Measurements from ENCODE around the gene STK32A. TPM values are rescaled to one million over a fixed set of nuclear protein-coding genes. Genes with fewer than 3 reads are reported as not detected.
A peak's percentile ranks its signal among the peaks of the same experiment; 100 is the strongest.
"Not testable (repeated sequence)": the region's sequence is repeated elsewhere in the genome, so short reads cannot be mapped to it uniquely, and the experiment has no call there.

Gene STK32A
- total and polyA plus RNA-seq, 4 donors, result 12.1 to 36.3 (median 18.7) TPM

DNA sequence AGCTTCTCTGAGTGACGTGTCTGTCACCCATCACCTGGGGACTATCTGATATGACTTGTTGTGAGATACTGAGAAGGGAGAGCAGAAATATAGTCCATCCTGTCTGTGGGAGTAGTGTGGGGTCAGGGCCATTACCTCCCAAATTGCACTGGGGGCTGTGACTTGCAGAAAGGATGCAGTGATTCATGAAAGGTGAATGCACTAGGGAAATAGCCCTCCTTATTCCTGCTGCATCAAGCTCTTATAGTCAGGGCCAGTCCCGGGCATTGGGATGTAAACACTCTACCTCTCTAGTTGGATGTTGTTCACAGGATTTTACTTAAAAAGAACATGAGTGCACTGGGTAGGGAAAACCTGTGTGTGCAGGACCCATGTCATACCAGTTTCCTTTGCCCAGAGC lies 124.8 kb downstream of the STK32A start:
- Histone ChIP-seq H3K9me3 (ENCODE audit: control insufficient read depth, insufficient read depth, low read length) (no peaks in the 10 kb centered on the region), H3K4me3 (ENCODE audit: low read depth, low read length) (no peak overlapping the region), H3K4me1 (ENCODE audit: control insufficient read depth, insufficient read depth, low read length) (no peaks in the 10 kb centered on the region), H3K27me3 (ENCODE audit: control insufficient read depth, insufficient read depth, low read length) (no peaks in the 10 kb centered on the region), H3K27ac (ENCODE audit: low read depth, low read length) (no peak overlapping the region), H3K36me3 (ENCODE audit: control insufficient read depth, insufficient read depth, low read length) (no peaks in the 10 kb centered on the region)
- 100% methylated on average over 1 of the region's 2 CpGs for WGBS (ENCODE audit: insufficient coverage)
- no peak for DNase-seq (ENCODE audit: low read depth in 4 of 6, low spot score in 6 of 6)

DNA sequence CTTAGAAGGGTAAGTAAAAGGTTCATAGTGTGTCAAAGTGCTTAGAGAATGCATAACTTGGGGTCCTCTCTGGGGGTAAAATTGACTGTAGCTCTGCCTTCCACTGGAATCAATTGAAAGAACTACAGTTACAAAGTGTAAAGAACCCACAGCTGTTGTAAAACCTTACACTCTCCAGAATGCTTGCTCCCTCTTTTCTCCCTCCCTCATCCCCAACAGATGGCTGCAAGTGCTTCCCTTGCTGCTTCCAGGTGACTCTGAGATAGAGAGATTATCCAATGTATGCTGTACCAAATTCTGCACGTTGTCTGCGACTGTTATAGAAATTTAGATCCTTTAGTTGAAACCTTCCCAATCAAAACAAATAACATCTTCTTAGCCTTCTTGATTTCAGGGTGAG lies 126.0 kb downstream of the STK32A start:
- no CpG with 5 or more reads among the region's 2 CpGs for WGBS (ENCODE audit: insufficient coverage)
- no peak overlapping the region for H3K27ac ChIP-seq (ENCODE audit: low read depth, low read length)
- no peaks in the 10 kb centered on the region for H3K27me3 ChIP-seq (ENCODE audit: control insufficient read depth, insufficient read depth, low read length)

DNA sequence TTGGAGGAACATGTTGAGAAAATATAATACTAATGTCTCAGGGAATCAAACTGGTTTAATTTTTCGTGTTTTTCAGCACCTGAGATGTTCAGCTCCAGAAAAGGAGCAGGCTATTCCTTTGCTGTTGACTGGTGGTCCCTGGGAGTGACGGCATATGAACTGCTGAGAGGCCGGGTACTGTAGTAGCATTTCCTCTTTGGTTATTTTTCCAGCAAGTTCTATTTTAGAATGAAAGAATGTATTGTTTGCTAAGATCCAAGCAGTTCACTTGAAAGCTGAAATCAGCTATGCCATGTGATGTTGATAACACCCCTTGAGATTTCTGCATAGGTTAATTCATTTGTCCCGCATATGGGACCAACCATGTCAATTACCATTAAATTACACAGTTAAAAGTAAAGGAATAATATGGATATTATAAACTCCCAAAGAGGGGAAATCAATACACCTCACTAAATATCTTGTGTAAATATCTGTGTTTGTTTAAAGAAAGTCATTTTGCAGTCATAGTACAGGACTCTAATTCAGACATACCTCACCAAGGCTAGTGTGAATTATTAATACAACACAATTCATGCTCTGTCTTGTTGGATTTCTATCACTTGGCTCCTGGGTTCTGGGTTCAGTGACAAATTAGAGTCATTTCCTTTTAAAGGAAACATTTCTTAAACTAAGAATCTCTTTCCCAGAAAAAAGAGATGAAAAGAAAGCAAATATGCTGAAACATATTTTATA lies 126.8 kb downstream of the STK32A start:
- 79% methylated on average over 3 of the region's 4 CpGs for WGBS (ENCODE audit: insufficient coverage)
- H3K36me3 ChIP-seq (ENCODE audit: control insufficient read depth, insufficient read depth, low read length), result no peaks in the 10 kb centered on the region
- H3K4me3 ChIP-seq (ENCODE audit: low read depth, low read length), result no peak overlapping the region
- H3K4me1 ChIP-seq (ENCODE audit: control insufficient read depth, insufficient read depth, low read length), result no peaks in the 10 kb centered on the region
- no peak overlapping the region for H3K27ac ChIP-seq (ENCODE audit: low read depth, low read length)
- H3K27me3 ChIP-seq (ENCODE audit: control insufficient read depth, insufficient read depth, low read length), result no peaks in the 10 kb centered on the region
- no peaks in the 10 kb centered on the region for H3K9me3 ChIP-seq (ENCODE audit: control insufficient read depth, insufficient read depth, low read length)
- DNase-seq (ENCODE audit: low read depth in 4 of 6, low spot score in 6 of 6), result no peak

More for the DNA sequence above, 126.0 kb downstream of the STK32A start:
- Histone ChIP-seq H3K4me3 (ENCODE audit: low read depth, low read length) (no peak overlapping the region), H3K9me3 (ENCODE audit: control insufficient read depth, insufficient read depth, low read length) (no peaks in the 10 kb centered on the region), H3K4me1 (ENCODE audit: control insufficient read depth, insufficient read depth, low read length) (no peaks in the 10 kb centered on the region), H3K36me3 (ENCODE audit: control insufficient read depth, insufficient read depth, low read length) (no peaks in the 10 kb centered on the region)
- no peak for DNase-seq (ENCODE audit: low read depth in 4 of 6, low spot score in 6 of 6)

DNA sequence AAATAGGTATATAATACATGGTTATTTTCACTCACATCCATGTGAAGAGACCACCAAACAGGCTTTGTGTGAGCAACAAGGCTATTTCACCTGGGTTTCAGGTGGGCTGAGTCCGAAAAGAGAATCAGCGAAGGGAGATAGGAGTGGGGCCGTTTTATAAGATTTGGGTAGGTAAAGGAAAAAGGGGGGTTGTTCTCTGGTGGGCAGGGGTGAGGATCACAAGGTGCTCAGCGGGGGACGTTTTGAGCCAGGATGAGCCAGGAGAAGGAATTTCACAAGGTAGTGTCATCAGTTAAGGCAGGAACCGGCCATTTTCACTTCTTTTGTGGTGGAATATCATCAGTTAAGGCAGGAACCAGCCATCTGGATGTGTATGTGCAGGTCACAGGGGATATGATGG lies 132.6 kb downstream of the STK32A start:
- WGBS (ENCODE audit: insufficient coverage), result 90% methylated on average over 6 of the region's 6 CpGs
- not testable (repeated sequence) for H3K4me3 ChIP-seq (ENCODE audit: low read depth, low read length); H3K9me3 ChIP-seq (ENCODE audit: control insufficient read depth, insufficient read depth, low read length); H3K4me1 ChIP-seq (ENCODE audit: control insufficient read depth, insufficient read depth, low read length); DNase-seq (ENCODE audit: low read depth in 4 of 6, low spot score in 6 of 6); H3K36me3 ChIP-seq (ENCODE audit: control insufficient read depth, insufficient read depth, low read length); H3K27ac ChIP-seq (ENCODE audit: low read depth, low read length); H3K27me3 ChIP-seq (ENCODE audit: control insufficient read depth, insufficient read depth, low read length)

DNA sequence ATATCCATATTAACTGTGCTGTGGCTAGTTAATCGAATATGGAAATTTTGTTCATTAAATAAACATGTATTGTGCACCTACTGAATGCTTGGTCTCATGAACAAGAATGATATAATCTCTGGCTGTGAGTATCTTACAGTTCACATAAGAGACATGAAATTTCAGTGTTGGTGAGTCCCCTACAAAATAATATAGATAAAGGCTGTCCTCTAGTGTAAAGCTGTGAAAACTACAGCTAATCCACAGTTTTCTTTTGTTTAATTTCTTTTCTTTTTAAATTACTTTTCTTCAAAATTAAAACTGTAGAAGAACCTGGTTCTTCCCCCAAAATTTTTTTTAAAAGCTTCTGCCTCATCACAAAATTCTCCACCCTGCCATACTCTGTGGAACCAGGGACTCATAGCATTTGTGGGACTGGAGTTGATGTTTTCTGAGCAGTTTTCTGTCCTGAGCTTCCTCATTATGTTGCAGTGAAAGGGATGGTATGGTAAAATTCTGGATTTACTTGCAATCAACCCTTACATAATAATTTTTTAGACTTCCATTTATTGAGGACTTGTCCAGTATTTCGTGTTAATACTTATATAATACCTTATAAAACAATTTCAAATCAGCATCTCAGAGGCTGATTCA lies 135.0 kb downstream of the STK32A start:
- H3K27me3 ChIP-seq (ENCODE audit: control insufficient read depth, insufficient read depth, low read length), result no peaks in the 10 kb centered on the region
- H3K4me3 ChIP-seq (ENCODE audit: low read depth, low read length), result no peak overlapping the region
- H3K36me3 ChIP-seq (ENCODE audit: control insufficient read depth, insufficient read depth, low read length), result no peaks in the 10 kb centered on the region
- DNase-seq (ENCODE audit: low read depth in 4 of 6, low spot score in 6 of 6), result peak in 2 of 6 donors; percentile 42 to 82
- H3K27ac ChIP-seq (ENCODE audit: low read depth, low read length), result no peak overlapping the region
- no CpG with 5 or more reads among the region's 2 CpGs for WGBS (ENCODE audit: insufficient coverage)
- no peaks in the 10 kb centered on the region for H3K9me3 ChIP-seq (ENCODE audit: control insufficient read depth, insufficient read depth, low read length)
- no peaks in the 10 kb centered on the region for H3K4me1 ChIP-seq (ENCODE audit: control insufficient read depth, insufficient read depth, low read length)

DNA sequence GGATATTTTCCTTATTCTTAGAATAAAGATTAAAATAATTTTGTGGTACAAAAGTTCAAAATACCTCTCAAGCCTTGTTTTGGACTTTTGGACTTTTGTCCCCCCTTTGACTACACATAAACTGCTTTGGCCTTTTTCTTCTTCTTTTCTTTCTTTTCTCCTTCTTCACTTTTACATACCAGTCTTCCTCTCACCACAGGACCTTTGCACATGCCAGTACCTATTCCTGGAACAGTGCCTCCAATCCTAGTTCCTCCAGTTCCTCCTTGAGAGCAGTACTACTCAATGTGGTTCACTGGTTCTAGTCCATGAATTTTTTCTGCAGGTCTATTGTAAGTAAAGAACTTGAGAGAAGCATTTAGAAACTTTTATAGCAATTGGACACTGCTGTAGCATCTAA lies 136.5 kb downstream of the STK32A start:
- no peak overlapping the region for H3K4me3 ChIP-seq (ENCODE audit: low read depth, low read length)
- H3K27ac ChIP-seq (ENCODE audit: low read depth, low read length), result no peak overlapping the region
- H3K9me3 ChIP-seq (ENCODE audit: control insufficient read depth, insufficient read depth, low read length), result no peaks in the 10 kb centered on the region
- H3K27me3 ChIP-seq (ENCODE audit: control insufficient read depth, insufficient read depth, low read length), result no peaks in the 10 kb centered on the region
- DNase-seq (ENCODE audit: low read depth in 4 of 6, low spot score in 6 of 6), result no peak
- H3K4me1 ChIP-seq (ENCODE audit: control insufficient read depth, insufficient read depth, low read length), result no peaks in the 10 kb centered on the region
- no peaks in the 10 kb centered on the region for H3K36me3 ChIP-seq (ENCODE audit: control insufficient read depth, insufficient read depth, low read length)

DNA sequence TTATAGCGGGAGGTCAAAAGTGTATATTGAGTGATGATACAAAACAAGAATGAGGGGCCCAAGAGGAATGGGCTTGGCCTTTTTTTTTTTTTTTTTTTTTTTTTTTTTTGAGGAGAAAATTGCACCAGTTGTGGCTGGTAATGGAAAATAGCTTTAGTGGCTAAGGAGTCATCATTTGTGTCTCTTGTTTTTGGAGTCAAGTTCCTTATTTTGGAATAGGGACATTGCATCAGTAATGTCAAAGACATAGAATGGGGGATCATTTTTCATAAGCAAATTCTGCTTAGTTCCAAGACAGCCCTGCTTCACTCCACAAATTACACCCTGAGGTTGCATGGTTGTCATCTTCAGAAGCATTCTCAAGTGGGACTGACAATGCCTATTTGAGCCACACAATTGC lies 137.4 kb downstream of the STK32A start:
- Histone ChIP-seq H3K27ac (ENCODE audit: low read depth, low read length) (no peak overlapping the region), H3K4me1 (ENCODE audit: control insufficient read depth, insufficient read depth, low read length) (no peaks in the 10 kb centered on the region), H3K4me3 (ENCODE audit: low read depth, low read length) (no peak overlapping the region), H3K36me3 (ENCODE audit: control insufficient read depth, insufficient read depth, low read length) (no peaks in the 10 kb centered on the region), H3K27me3 (ENCODE audit: control insufficient read depth, insufficient read depth, low read length) (no peaks in the 10 kb centered on the region), H3K9me3 (ENCODE audit: control insufficient read depth, insufficient read depth, low read length) (no peaks in the 10 kb centered on the region)
- WGBS (ENCODE audit: insufficient coverage), result no CpG with 5 or more reads among the region's 1 CpG
- no peak for DNase-seq (ENCODE audit: low read depth in 4 of 6, low spot score in 6 of 6)

DNA sequence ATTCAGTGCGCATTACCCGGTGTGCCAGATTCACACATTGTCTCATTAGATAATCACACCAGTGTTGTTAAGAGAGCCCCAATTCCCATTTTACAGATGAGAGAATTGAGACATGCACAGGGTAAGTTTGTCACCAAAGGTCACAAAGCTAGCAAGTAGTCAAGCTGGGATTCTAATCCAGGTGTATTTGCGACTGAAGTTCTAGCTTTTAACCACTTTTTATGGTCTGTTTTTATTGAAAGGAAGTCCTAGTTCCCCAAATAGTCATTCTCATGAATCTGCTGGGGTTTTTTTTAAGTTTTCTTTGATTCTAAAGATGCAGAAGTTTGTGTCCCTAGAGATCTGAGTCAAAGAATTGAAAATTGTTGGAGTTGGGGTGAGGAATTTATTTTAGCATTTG lies 138.5 kb downstream of the STK32A start:
- WGBS (ENCODE audit: insufficient coverage), result 80% methylated on average over 1 of the region's 3 CpGs
- Histone ChIP-seq H3K36me3 (ENCODE audit: control insufficient read depth, insufficient read depth, low read length) (no peaks in the 10 kb centered on the region), H3K27ac (ENCODE audit: low read depth, low read length) (no peak overlapping the region), H3K27me3 (ENCODE audit: control insufficient read depth, insufficient read depth, low read length) (no peaks in the 10 kb centered on the region), H3K4me3 (ENCODE audit: low read depth, low read length) (no peak overlapping the region), H3K4me1 (ENCODE audit: control insufficient read depth, insufficient read depth, low read length) (no peaks in the 10 kb centered on the region), H3K9me3 (ENCODE audit: control insufficient read depth, insufficient read depth, low read length) (no peaks in the 10 kb centered on the region)
- DNase-seq (ENCODE audit: low read depth in 4 of 6, low spot score in 6 of 6), result no peak

DNA sequence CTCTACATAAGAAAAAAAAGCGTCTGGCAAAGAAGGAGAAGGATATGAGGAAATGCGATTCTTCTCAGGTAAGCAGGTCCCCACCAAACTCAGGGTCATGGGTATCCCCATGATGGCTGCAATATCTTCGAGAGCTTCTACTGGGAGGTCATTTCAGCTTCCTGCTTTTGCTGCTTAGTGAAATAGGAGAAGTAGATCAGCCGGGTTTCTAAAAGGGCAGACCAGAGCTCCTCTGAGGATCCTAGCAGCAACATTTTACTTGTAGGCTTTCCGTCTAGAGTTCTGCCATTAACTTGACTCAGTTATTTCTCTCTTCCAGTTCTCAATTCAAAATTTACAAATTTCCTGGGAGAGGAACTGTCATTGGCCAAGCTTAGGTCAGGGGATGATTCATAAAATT lies 140.3 kb downstream of the STK32A start:
- DNase-seq (ENCODE audit: low read depth in 4 of 6, low spot score in 6 of 6), result no peak
- Histone ChIP-seq H3K4me1 (ENCODE audit: control insufficient read depth, insufficient read depth, low read length) (no peaks in the 10 kb centered on the region), H3K27me3 (ENCODE audit: control insufficient read depth, insufficient read depth, low read length) (no peaks in the 10 kb centered on the region), H3K4me3 (ENCODE audit: low read depth, low read length) (no peak overlapping the region), H3K36me3 (ENCODE audit: control insufficient read depth, insufficient read depth, low read length) (no peaks in the 10 kb centered on the region), H3K27ac (ENCODE audit: low read depth, low read length) (no peak overlapping the region), H3K9me3 (ENCODE audit: control insufficient read depth, insufficient read depth, low read length) (no peaks in the 10 kb centered on the region)
- 60% methylated on average over 1 of the region's 5 CpGs for WGBS (ENCODE audit: insufficient coverage)

DNA sequence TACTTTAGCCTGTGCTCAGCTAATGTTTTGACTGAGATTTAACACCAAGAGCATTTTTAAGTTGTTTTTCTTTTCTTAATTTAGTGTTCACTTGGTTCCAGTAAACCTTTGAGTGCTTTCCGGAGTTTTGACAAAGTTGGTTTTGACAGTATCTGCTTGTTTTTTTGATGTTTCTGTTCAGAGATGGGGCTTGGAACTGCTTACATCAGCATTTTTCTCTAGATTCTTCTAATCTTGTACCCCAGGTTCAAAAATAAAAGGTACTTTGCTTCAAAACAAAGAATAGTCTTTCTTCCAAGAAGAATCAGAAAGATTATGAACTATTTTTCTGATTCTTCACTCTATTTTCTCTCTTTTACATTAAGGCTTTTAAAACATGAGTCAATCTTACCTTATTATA lies 142.9 kb downstream of the STK32A start:
- no peaks in the 10 kb centered on the region for H3K9me3 ChIP-seq (ENCODE audit: control insufficient read depth, insufficient read depth, low read length)
- H3K27me3 ChIP-seq (ENCODE audit: control insufficient read depth, insufficient read depth, low read length), result no peaks in the 10 kb centered on the region
- no peak overlapping the region for H3K4me3 ChIP-seq (ENCODE audit: low read depth, low read length)
- H3K4me1 ChIP-seq (ENCODE audit: control insufficient read depth, insufficient read depth, low read length), result no peaks in the 10 kb centered on the region
- no CpG with 5 or more reads among the region's 1 CpG for WGBS (ENCODE audit: insufficient coverage)
- H3K36me3 ChIP-seq (ENCODE audit: control insufficient read depth, insufficient read depth, low read length), result no peaks in the 10 kb centered on the region
- no peak for DNase-seq (ENCODE audit: low read depth in 4 of 6, low spot score in 6 of 6)
- no peak overlapping the region for H3K27ac ChIP-seq (ENCODE audit: low read depth, low read length)
